IPS-20b (cell line): ENCODE measurements around the gene ENC1.

ENCODE experiments used
- H3K27ac ChIP-seq: one replicate; pipeline ENCODE4 v1.5.1; 2013; ENCODE audit warnings: low read length
- H3K27me3 ChIP-seq: 2 replicates; pipeline ENCODE4 v1.6.1; 2013; ENCODE audit warnings: mild to moderate bottlenecking, low read length, inconsistent platforms; ENCODE audit not compliant: insufficient read depth
- H3K36me3 ChIP-seq: 2 replicates; pipeline ENCODE4 v1.6.1; 2013; ENCODE audit warnings: low read depth, mild to moderate bottlenecking, inconsistent platforms, low read length, moderate library complexity; ENCODE audit not compliant: insufficient read depth
- H3K4me1 ChIP-seq: 2 replicates; pipeline ENCODE4 v1.6.1; 2013; ENCODE audit warnings: mild to moderate bottlenecking, control low read depth, inconsistent platforms, low read length, moderate library complexity; ENCODE audit not compliant: insufficient read depth
- H3K4me3 ChIP-seq: 2 replicates; pipeline ENCODE4 v1.5.1; 2013; ENCODE audit warnings: mild to moderate bottlenecking, low read length, inconsistent platforms
- H3K9ac ChIP-seq: 2 replicates; pipeline ENCODE4 v1.6.1; 2013; ENCODE audit warnings: low read depth, mild to moderate bottlenecking, inconsistent platforms, low read length, moderate library complexity
- H3K9me3 ChIP-seq: 2 replicates; pipeline ENCODE4 v1.6.1; 2013; ENCODE audit warnings: mild to moderate bottlenecking, low read depth, low read length, inconsistent platforms; ENCODE audit not compliant: insufficient read depth

ENC1 gene

DNA sequence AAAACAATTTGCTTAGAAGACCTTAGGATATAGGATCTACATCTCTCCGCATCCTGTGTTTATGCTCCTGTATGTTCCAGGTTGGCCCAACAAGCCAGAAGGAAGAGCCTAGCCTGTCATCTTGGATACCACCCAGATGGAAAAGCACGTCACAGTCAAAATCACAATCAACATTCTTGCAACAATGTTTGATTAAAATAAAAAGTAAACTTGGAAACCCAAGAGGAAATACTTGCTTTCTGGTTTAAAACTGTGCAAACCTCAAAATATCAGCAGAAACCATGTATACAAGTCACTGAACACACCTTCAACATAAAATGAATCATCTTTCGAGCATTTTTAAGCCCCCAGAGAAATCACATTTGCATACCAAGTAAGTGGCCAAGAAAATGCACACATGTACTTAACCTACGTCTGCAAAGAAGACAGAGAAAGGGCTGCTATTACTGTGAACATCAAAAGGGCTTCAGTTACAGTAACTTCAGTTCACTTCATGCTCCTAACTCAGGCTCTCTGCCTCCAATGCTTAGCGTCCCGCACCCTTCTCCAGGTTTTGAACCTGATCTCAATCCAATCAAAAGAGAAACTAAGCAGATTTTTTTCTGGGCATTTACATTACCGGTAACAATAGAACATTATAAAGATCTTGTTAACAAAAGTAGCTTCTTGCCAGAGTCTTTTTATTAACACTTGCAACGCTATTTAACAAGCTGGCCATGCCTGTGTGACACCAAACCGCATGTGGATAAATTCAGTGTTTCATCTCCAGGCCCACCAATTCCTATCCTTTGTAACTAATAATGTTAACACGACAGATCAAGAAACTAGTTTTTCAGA lies 1.3 kb downstream of the ENC1 start:
- Histone ChIP-seq H3K4me3 (peak overlapping the region; percentile 89), H3K4me1 (peaks cover 8% of the 10 kb centered on the region; the same call in 1 of the 2 replicates), H3K27ac (no peak overlapping the region), H3K27me3 (peaks cover 41% of the 10 kb centered on the region), H3K9me3 (no peaks in the 10 kb centered on the region), H3K9ac (peak overlapping the region; percentile 81; the same call in 1 of the 2 replicates), H3K36me3 (peaks cover 18% of the 10 kb centered on the region)

DNA sequence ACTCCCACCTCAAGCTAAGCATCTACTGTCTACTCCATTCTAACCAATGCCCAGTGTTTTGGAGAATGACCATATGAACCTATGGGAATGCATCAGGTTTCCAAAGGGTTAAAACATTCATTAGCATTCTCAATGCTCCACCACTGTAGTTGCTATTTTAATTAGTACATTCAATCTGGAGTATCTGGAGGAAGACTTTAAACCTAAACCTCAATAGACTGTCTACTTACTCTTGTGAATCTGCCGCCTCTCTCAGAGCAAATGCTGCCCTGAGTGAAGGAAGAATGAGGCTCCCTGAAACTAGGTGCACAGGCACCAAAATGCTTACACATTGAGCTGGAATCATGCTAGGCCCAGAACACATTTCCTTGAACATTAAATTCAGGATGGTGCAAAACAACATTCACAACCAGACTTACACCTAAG lies 2.0 kb downstream of the ENC1 start:
- no peak overlapping the region for H3K27ac ChIP-seq
- H3K36me3 ChIP-seq: peaks cover 21% of the 10 kb centered on the region
- peaks cover 39% of the 10 kb centered on the region for H3K27me3 ChIP-seq
- H3K4me3 ChIP-seq: peak overlapping the region; percentile 89
- peak overlapping the region; percentile 81; the same call in 1 of the 2 replicates for H3K9ac ChIP-seq
- H3K9me3 ChIP-seq: no peaks in the 10 kb centered on the region
- H3K4me1 ChIP-seq: peaks cover 8% of the 10 kb centered on the region; the same call in 1 of the 2 replicates

DNA sequence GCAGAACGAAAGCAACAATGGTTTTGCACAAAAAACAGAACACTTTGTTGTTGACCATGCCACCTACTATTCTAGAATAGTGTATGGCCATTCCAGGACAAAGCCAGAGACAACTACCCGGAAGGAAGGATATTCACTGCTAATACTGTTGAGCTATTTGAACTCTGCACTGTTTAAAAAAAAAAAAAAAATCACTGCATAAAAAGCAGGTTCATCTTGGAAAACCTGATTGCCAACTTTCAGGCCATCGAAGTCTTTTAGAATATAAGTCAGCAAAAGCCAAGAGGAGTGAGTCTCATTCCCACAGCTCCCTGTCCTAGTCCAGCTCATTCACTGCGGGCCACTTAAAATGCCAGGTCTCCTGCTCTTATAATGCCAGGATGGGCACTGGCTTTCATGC lies 4.0 kb downstream of the ENC1 start:
- H3K27ac ChIP-seq: no peak overlapping the region
- H3K36me3 ChIP-seq: peaks cover 37% of the 10 kb centered on the region
- H3K9ac ChIP-seq: no peak overlapping the region
- H3K4me3 ChIP-seq: no peak overlapping the region
- H3K27me3 ChIP-seq: peaks cover 19% of the 10 kb centered on the region
- H3K9me3 ChIP-seq: no peaks in the 10 kb centered on the region
- H3K4me1 ChIP-seq: peaks cover 15% of the 10 kb centered on the region

DNA sequence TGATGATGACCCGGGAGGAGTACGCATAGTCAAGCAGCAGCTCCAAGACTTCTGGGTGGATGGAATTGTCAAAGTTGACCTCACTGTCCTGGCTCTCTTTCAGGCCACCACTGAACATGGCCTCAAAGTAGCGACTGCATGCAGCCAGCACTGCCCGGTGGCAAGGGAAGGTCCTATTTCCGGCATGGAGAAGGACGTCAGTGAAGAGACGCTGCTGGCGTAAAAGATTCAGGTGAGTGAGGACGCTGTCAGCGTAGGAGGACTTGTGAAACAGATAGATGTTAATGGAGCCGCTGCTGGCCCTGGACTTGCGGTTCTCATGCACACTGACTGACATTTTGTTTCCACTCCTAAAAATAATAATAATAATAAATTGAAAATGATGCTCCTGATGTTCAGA lies 4.4 kb downstream of the ENC1 start:
- Histone ChIP-seq H3K36me3 (peaks cover 37% of the 10 kb centered on the region), H3K9ac (no peak overlapping the region), H3K9me3 (no peaks in the 10 kb centered on the region), H3K4me1 (peaks cover 19% of the 10 kb centered on the region), H3K4me3 (no peak overlapping the region), H3K27me3 (peaks cover 17% of the 10 kb centered on the region), H3K27ac (no peak overlapping the region)

DNA sequence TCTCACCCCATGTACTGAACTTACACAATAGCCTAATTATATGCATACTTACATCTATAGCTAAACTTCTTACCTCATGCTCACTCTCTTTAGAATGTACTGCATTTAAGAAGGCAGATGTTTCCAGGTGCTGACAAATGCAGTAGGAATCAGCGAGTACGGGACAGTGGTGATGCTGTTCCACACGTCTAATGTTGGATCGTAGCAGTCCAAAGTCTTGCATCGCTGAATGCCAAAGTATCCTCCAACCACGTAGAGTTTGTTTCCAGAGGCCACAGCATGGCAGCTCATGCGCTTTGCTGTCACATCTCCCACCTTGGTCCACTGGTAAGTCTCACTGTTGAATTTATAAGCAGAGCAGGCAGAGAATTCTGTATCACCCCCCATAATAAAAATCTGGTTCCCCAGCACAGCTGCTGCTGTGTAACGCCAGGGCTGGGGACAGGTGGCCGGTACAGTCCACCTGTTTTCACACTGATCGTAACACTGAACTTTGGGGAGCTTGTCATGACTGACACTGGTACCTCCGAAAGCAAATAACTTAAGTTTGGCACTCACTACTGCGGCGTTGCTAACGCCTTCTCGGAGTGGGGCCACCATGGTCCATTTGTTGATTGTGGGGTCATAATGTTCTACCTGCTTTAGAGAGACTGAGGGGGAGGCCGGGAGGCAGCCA lies 5.8 kb downstream of the ENC1 start:
- peaks cover 32% of the 10 kb centered on the region for H3K4me1 ChIP-seq

DNA sequence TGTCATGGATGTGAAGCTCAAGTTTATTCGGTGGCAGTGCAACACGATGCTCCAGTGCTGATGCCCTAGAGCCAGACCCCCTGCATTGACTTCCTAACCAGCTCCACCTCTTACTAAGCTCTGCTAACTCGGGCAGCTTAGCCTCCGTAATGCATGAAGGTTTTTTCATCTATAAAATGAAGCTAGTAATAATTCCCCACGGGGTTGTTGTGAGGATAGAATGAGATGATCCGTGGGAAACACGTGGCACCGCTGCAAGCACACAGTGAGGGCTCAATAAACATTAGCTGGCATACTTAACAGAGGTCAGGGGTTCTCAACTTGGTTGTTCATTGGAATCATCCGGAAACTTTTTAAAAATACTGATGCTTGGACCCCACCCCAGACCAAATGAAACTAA lies 6.8 kb downstream of the ENC1 start:
- Histone ChIP-seq H3K4me1 (peaks cover 33% of the 10 kb centered on the region), H3K9me3 (no peaks in the 10 kb centered on the region), H3K9ac (no peak overlapping the region), H3K4me3 (no peak overlapping the region), H3K27ac (no peak overlapping the region), H3K27me3 (peaks cover 6% of the 10 kb centered on the region), H3K36me3 (peaks cover 49% of the 10 kb centered on the region)

More for the DNA sequence above, 5.8 kb downstream of the ENC1 start:
- peaks cover 17% of the 10 kb centered on the region for H3K27me3 ChIP-seq
- H3K9me3 ChIP-seq: no peaks in the 10 kb centered on the region
- H3K9ac ChIP-seq: no peak overlapping the region
- H3K27ac ChIP-seq: no peak overlapping the region
- H3K4me3 ChIP-seq: no peak overlapping the region
- H3K36me3 ChIP-seq: peaks cover 41% of the 10 kb centered on the region

DNA sequence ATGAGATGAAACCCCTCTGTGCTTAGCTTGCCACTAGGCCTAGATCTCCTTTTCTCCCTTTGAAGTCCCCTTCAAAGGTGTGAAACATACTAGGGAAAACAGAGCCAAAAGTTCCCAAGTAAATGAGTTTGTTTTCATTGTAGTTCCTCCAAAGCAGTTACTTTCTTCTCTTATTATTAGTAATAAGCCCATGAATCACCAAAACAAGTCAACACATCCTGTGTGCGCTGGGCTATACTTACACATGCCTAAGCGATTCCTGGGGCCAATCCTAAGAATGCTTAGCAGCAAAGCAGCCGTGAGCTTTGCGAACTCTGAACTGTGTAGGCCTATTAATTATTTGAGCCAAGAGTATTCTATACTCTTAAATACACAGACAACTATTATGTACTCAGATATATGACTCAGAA lies 7.6 kb downstream of the ENC1 start:
- H3K4me3 ChIP-seq: no peak overlapping the region
- peaks cover 38% of the 10 kb centered on the region for H3K4me1 ChIP-seq
- no peak overlapping the region for H3K9ac ChIP-seq
- H3K27ac ChIP-seq: no peak overlapping the region
- no peaks in the 10 kb centered on the region for H3K9me3 ChIP-seq
- no peaks in the 10 kb centered on the region for H3K27me3 ChIP-seq
- peaks cover 49% of the 10 kb centered on the region for H3K36me3 ChIP-seq

DNA sequence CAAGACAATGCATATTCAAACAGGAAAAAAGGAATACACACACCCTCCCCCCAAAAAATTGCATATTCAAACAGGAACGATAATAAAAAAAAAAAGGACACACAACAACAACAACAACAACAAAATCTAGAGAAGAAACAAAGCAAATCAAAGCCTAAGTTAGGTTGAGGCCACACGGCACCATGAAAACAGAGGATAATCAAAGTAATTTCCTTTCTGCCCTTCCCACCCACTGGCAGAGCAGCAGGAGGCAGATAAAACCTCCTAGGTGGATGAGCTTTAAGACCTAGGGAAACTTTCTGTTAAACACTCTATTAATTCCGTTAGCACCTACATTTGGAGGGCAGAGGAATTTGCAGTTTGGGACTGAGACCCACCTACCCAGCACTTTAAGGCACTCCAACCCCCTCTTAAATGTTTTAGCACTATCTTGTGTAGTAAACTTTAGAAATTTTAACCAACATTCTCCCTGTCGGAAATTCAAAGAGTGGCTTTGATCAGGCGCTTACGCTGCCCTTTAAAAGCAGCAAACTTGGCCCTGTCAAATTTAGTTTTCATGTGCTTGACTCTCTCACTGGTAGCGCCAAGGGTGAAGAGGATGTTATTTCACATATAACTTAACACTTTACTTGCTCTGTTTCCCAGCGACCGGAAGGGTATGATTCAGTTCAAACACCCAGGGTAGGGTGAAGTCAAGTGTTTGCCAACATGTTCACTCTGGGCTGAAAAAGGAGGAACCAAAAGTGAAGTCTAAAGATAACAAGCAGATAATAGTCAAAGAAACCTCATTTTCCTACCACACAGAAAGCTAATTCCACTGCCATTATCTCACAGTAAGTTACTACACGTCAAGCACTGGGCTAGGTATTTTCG lies 9.2 kb downstream of the ENC1 start:
- Histone ChIP-seq H3K9me3 (no peaks in the 10 kb centered on the region), H3K36me3 (peaks cover 54% of the 10 kb centered on the region), H3K27me3 (no peaks in the 10 kb centered on the region), H3K9ac (0 out of 2 replicates have a peak overlapping the region, but pooled peaks have one; percentile 1), H3K27ac (no peak overlapping the region), H3K4me3 (peak overlapping the region; percentile 38; the same call in 1 of the 2 replicates), H3K4me1 (peaks cover 41% of the 10 kb centered on the region)

DNA sequence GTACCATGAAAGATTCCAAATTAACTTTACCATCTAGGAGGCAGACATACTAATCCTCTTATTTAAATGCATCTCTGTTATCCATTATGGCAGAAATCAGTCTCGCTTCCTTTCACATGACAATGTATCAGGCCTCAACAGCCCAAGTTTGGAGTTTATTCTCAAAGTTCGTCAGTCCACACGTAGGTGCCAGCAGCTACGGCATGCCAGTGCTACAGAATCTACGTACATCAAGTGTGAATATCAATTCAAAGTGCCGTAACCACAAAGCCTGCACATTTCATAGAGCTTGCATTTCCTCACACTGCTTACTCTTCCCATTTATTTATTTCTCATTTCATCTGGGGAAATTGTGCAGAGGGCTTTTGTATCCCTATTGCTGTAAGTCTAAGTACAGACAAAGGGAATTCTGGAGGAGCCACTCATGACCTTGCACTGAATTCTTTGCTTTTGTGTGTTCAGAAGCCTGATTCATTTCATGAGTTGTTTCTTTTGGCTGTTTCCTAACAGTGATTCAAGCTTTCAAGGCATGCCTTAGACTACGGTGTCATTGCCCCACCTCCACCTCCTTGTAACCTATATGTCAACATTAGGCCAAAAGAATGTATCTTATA lies 10.0 kb downstream of the ENC1 start:
- Histone ChIP-seq H3K4me3 (peak overlapping the region; percentile 38; the same call in 1 of the 2 replicates), H3K9me3 (no peaks in the 10 kb centered on the region), H3K36me3 (peaks cover 49% of the 10 kb centered on the region), H3K4me1 (peaks cover 41% of the 10 kb centered on the region), H3K9ac (no peak overlapping the region), H3K27ac (no peak overlapping the region), H3K27me3 (no peaks in the 10 kb centered on the region)

DNA sequence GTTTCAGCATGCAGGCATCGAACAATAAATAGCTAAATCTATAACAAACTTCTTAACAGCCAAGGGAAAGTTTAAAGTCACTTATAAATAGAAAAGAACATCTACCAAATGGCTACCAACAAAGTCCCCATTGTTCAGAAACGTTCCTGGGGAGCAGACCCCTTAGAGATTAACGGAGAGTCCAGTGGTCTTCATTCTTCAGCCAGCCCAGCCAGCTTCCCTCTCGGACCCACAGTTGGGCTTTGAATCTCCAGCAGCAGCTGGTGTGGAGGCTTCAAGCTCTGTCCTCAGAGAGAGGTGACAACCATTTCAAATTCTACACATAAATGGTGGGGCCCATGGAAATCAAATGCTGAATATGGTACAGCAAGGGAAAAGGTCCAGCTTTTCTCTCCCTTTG lies 11.2 kb downstream of the ENC1 start:
- no peaks in the 10 kb centered on the region for H3K27me3 ChIP-seq
- H3K36me3 ChIP-seq: peaks cover 36% of the 10 kb centered on the region
- peaks cover 41% of the 10 kb centered on the region for H3K4me1 ChIP-seq
- H3K9me3 ChIP-seq: no peaks in the 10 kb centered on the region
- no peak overlapping the region for H3K4me3 ChIP-seq
- no peak overlapping the region for H3K27ac ChIP-seq
- H3K9ac ChIP-seq: no peak overlapping the region

DNA sequence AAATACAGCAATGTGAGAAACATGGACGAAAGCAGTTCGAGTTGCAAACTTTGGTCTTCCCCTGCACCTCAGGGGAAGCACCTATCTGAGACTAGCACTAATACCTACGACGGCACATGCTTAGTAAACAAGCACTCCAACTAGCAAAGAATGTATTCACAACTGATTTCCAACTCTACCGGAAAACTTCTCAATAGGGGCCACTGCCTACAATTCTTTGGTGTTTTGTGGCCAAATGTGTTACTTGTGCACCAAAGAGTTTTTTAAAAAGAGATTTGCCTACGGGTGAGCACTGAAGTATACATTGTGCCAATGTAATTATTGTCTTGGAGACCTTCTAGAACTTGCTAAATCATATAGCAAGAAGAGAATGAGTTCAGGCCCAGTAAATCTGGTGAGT lies 12.2 kb downstream of the ENC1 start:
- Histone ChIP-seq H3K27ac (no peak overlapping the region), H3K9ac (no peak overlapping the region), H3K36me3 (peaks cover 31% of the 10 kb centered on the region), H3K9me3 (no peaks in the 10 kb centered on the region), H3K4me3 (no peak overlapping the region), H3K4me1 (peaks cover 44% of the 10 kb centered on the region), H3K27me3 (no peaks in the 10 kb centered on the region)
